Left colon (tissue), 2 donors: ENCODE results near the gene TOMM6. TPM values are rescaled to one million over a fixed set of nuclear protein-coding genes. Genes with fewer than 3 reads are reported as not detected.
A peak's percentile ranks its signal among the peaks of the same experiment; 100 is the strongest.
"Not testable (repeated sequence)": the region's sequence is repeated elsewhere in the genome, so short reads cannot be mapped to it uniquely, and the experiment has no call there.

Experiments
- ATAC-seq: fragments of 200-7000 bp; cut with Tn5 transposase; one replicate; pipeline ENCODE4 v1.9.1; 2020; ENCODE audit warnings: mild to moderate bottlenecking, moderate library complexity
- DNase-seq, 2 donors: peaks; one replicate each; pipeline ENCODE4 v3.0.0-alpha.2; 2020
- intact Hi-C, 2 donors: fragments of 100-400 bp; cut with DNase I in 1 of 2; cut with micrococcal nuclease in 1 of 2; formaldehyde crosslinking; loops; one replicate each; pipeline versions ENCODE4 v1.11.2 to v1.14.0; 2022; cut with DNase I, micrococcal nuclease
- total RNA-seq, 2 donors: library from RNA; stranded (reverse); fragmentation: NEBNext Ultra II Directional; extraction: Animal tissue kit (Norgen Biotek cat#: 25700); gene quantifications; one replicate each; pipeline ENCODE4 v1.2.1, GENCODE V29; 2021
- donor health status: DM: no; HTN: no; CAD: no.
- donor health status: DM: yes; HTN: yes; CAD: no.

The TOMM6 gene
- total RNA-seq, 2 donors from 2014 or later: 97.1 to 98.4 TPM

DNA sequence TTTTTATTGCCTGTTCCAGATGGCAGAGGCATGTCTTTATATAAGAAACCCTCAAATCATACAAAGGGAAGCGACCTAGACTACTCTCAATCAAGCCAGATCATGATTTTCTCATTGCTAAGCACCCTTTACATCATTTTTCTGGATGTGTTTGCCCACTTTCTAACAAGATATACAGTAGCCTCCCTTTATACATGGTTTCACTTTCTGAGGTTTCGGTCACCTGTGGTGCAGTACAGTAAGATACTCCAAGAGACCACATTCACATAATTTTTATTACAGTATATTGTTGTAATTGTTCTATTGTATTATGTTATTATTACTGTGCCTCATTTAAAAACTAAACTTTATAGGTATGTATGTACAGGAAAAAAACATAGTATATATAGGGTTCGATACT, 23.6 kb downstream of the TOMM6 start:
- ATAC-seq (no peak), DNase-seq (no peak)
- intact Hi-C loops: no loop called here

DNA sequence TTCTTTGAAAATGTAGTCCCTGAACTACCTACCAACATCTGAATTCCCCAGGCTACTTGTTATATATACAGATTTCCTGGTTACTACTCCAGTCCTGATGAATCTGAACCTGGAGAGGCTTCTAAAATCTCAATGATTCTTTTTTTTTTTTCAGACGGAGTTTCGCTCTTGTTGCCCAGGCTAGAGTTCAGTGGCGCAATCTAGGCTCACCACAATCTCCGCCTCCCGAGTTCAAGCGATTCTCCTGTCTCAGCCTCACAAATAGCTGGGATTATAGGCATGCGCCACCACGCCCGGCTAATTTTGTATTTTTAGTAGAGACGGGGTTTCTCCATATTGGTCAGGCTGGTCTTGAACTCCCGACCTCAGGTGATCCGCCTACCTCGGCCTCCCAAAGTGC, 24.5 kb downstream of the TOMM6 start:
- intact Hi-C loops, DNase-seq, ATAC-seq: not testable (repeated sequence)

DNA sequence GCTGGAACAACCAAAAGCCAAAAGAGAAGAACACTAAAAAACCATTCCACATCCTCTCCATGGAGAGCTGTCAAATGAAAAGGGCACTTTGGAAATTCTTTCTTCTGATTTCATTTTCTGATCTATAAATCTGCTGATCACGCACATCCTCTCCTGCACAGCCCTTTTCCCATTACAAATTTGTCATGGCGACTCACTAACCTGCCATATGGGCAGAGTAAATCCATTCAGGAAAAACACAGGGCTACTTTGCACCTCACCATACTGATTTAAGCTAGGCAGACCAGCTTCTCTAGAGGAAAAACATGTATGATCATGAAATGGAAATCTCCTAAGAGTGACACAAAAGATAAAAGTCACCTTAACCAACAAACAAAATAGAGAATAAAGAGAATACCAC, 26.0 kb downstream of the TOMM6 start:
- ATAC-seq: no peak
- intact Hi-C loops: no loop called here
- no peak for DNase-seq

DNA sequence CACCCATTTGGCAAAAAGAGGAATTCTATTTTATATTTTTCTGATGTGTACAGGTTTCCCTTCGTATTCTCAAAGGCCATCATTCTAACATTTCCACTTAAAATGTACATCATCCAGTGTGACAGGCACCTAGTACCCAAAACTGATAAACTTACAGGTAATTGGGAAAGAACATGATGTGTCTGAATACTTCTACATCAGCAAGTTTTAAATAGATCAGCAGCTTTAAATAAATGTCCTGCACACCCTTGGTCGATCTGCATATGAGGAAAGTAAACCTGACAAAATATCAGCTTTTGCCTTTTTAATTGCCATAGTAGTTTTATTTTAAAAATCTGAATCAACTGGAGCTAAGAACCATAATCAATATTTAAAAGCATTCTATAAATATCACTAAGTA, 26.5 kb downstream of the TOMM6 start:
- intact Hi-C loops: no loop called here
- DNase-seq: no peak
- no peak for ATAC-seq

DNA sequence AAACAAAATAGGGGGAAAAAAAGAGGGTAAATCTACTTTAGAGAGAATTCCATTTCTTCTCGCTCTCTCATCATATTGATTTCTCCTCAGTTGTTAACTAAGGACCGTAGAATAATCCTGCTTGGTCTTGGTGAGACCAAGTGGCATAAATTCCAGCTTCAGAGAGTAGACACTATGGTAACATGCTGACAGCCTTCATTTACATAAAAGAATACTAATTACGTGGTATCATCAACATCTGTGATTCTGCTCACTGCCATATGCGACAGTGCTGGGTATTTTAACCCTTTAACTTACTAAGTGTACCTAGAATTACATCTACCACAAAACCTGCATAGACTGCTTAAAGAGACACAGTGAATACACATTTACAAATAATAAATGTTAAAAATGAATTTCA, 27.1 kb downstream of the TOMM6 start:
- no peak for DNase-seq
- no peak for ATAC-seq
- intact Hi-C loops: no loop called here

DNA sequence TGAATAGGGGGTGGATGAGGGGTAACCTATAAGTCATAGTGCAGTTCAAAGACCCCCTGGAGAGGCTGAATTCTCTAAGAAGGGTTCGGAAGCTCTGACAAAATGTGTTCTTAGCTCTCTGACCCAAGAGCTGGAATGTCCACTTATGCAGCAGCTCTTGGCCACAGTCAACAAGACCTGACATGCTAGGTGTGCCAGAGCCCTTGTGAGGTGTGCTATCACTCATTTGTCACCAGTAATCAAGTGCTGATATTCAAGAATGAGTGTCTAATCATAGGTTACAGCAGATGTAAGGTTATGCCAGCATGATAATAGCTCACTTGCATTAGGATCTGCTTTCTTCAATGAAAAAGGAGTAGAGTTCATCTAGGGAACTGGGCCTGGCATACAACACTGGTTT, 28.1 kb downstream of the TOMM6 start:
- intact Hi-C loops: no loop called here
- ATAC-seq (no peak), DNase-seq (no peak)

DNA sequence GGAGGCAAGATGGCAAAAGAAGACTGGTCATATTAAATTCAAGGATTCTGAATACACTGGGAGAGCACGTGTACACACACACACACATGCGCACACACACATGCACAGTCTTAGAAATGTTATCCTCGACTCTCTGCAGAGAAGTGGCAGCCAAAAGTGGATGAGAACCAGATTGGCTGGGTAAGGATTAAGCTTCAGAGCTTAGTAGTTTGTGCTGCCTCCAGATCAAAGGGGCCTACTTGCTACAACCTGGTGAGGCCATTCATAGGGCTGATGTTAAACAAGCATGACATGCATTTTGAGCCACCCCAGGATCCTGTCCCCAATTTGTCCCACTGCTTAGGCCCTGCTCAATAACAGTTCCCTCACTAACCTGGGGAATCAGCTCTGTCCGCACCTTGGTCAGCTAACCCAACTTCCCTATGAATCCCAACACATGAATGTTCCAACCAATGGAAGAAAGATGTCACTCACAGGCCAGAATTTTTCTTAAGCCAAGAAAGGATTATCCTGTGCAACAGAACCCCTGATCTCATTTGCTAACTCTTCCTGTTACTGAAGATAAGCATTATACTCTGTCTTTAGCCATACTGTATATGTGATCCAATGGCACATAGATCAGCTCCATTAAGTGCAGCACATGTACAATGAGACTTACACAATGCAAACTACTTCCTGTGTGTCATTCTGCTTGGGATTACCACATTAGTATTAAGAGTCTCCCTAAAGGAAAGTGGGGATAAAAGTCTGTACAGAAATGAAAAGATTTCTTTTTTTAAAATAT, 31.0 kb downstream of the TOMM6 start:
- ATAC-seq (no peak), DNase-seq (no peak)
- intact Hi-C loops: no loop called here

DNA sequence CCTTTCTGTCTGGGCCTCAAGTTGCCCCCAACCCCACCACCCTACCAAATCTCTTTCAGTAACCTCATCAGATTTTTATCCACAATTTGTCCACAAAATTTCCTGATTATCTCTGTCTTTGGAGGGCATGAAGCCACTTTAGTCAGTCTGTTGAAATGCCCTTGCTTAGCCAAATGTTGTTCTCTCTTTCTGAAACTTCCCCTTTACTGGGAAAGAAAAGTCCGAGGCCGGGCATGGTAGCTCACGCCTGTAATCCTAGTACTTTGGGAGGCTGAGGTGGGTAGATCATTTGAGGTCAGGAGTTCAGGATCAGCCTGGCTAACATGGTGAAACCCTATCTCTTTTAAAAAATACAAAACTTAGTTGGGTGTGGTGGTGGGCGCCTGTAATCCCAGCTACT, 33.8 kb downstream of the TOMM6 start:
- intact Hi-C loops: no loop called here
- DNase-seq (no peak), ATAC-seq (no peak)

DNA sequence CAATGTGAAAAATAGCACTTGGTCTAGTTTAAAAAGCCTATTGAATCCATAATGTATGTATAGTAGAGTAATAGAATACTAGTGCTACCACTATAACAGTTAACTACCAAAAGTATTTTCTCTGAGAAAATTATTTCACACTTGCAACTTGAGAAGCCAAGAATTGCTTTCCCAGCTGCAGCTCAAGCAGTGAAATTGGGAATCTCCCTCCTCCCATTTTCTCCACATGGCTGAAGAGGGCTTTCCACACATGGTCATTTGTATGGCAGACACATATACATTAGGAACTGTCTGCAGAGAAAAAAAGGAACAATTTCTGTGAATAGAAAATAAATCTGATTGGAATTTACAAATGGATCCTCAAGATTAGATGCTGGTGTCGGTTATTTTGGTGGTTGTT, 34.5 kb downstream of the TOMM6 start:
- intact Hi-C loops: no loop called here
- ATAC-seq (no peak), DNase-seq (no peak)

DNA sequence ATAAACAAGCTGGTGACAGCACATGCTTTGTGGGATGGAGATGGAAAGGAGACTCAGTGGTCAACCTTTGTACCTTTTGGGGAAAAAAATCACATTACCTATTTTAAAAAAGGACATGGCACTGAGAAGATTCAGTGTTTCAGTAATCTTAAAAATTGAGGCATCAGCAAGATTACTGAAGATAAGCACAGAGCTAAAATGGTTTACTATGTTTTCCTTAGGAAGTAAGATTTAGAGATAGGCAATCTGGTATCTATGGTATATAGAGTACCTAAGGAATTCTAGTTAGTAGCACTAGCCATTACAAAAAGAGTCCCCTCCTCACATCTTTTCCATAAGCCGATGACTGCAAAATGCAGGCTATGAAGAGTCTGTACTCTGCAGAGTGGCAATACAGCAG, 35.7 kb downstream of the TOMM6 start:
- DNase-seq: no peak
- ATAC-seq: no peak
- intact Hi-C loops: no loop called here

DNA sequence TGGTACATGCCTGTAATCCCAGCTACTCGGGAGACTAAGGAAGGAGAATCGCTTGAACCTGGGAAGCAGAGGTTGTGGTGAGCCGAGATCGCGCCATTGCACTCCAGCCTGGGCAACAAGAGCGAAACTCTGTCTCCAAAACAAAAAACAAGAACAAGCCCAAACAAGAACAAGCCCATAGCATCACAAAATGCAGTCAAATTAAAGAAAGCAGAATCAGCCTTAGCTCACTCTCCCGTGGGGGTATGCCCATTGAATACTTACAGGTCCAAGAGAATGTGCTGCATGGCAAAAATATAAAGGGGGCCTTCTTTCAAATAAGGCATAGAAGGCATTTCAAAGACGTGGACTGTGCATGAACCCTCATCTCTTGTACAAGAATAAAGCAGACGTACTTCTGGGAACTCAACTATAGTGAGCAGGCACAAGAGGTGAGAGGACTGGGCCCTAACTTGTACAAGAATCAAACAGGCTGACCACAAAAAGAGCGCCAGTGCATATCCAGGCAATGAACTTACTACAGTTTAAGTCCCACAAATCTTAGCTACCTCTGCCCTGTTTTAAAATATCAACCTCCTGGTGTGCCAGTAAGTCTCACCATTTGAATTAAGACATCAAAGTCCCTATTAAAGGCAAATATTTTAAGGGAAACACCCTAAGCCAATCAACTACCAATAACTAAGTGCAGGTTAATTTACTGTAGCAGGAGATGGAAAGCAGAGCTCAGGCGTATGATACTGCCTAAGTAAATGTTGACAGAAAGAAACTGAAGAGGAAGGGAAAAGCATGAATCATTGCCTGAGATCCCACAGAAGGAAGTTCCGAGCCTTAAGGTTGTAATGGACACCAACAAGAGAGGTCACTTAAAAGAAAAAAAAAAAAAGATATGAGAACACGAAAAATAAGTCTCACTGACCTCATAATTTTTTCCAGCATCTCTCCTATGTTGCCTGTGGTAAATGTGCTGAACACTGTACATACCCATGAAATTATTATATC, 37.4 kb downstream of the TOMM6 start:
- intact Hi-C loops: no loop called here
- DNase-seq (no peak), ATAC-seq (peak; percentile 98)

DNA sequence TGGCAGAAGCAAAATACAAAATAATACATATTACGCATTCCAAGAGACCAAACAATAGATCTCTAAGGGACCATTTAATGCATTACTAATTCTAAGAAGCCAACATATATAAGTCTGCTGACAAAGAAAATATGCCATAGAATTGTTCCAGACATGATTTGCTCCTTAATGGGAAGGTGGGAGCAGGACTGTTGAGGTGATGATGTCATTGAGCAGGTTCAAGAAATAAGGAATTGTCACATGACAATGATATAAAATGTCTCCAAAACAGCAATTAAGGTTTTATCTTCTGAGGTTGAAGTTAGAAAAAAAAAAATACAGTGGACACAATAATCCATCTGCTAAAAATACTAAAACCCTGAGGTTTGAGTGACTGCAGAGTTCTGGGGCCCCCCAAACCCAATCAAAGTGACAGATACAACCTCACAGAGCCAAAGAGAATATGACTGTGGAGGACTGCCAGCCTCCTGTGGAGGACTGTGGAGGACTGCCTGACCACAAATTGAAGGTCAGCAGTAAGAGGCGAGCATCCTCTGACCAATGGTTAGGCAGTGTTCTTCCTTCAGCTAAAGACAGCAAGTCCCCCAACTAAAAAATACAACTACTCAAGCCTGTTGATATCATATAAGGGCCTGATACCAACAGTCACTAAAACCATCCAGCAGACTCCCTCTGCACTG, 39.0 kb downstream of the TOMM6 start:
- intact Hi-C loops: no loop called here
- no peak for ATAC-seq
- no peak for DNase-seq

DNA sequence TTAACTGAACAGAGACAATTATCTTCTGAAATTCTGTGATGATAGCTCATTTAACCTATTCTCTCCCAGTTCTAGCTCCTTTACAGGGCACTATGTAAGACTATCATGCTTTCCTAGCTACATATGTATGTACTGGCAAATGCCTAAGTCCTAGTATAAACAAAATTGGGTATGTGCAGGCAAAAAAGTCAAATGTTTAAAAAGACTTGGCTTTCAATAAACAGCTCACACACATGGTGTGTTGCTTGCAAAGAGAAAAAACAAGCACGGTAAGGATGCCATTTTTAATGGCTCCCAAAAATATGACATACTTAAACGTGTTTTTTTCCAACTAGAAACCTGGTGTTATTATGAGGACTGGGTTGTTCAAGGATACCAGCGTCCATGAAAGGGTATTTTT, 44.8 kb downstream of the TOMM6 start:
- no peak for DNase-seq
- no peak for ATAC-seq
- intact Hi-C loops: no loop called here

DNA sequence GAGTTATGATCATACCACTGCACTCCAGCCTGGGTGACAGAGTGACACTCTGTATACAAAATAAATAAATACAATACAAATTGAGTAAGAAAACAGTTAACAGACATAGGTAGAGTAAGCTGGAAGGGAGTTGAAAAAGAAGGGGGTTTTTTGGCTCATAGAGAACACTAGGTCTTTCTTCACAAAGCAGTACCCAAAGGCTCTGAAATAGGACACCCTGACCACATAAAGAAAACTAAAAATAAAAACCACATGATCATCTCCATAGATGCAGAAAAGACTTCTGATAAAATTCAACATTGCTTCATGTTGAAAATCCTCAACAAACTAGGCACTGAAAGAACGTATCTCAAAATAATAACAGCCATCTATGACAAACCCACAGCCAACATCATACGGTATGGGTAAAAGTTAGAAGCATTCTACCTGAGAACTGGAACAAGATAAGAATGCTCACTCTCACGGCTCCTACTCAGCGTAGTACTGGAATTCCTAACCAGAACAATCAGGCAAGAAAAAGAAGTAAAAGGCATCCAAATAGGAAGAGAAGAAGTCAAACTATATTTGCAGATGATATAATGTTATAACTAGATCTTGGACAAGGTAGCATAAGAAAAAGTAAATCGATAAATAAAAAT, 48.6 kb downstream of the TOMM6 start:
- intact Hi-C loops: no loop called here
- DNase-seq (no peak), ATAC-seq (no peak)

DNA sequence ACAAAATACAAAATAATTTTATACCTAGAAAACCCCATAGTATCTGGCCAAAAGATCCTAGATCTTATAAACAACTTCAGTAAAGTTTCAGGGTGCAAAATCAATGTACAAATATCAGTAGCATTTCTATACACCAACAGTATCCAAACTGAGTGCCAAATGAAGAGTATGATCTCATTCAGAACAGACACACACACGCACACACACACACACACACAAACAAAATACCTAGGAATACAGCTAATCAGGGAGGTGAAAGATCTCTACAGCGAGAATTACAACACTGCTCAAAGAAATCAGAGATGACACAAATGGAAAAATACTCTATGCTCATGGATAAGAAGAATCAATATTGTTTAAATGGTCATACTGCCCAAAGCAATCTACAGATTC, 49.2 kb downstream of the TOMM6 start:
- ATAC-seq: no peak
- DNase-seq: no peak
- intact Hi-C loops: no loop called here
